ENCODE results near the gene GALR1.
"Not testable (repeated sequence)": the region's sequence is repeated elsewhere in the genome, so short reads cannot be mapped to it uniquely, and the experiment has no call there.

Gene GALR1

GRCh38 chr18:77250926-77251729 lies 1.5 kb downstream of the GALR1 start:
- DNase-seq (ENCODE audit: low spot score) = no peak

- no peak for DNase-seq (ENCODE audit: low spot score)
Measured at GRCh38 chr18:77251730-77252050, 2.0 kb downstream of the GALR1 start.

- DNase-seq (ENCODE audit: low spot score) = no peak
Measured at GRCh38 chr18:77254711-77255405, 5.2 kb downstream of the GALR1 start.

GRCh38 chr18:77255426-77256105 lies 5.9 kb downstream of the GALR1 start:
- DNase-seq (ENCODE audit: low spot score) = no peak

- DNase-seq (ENCODE audit: low spot score) = no peak
Measured at GRCh38 chr18:77262643-77263465, 13.2 kb downstream of the GALR1 start.

GRCh38 chr18:77263466-77263763 lies 13.8 kb downstream of the GALR1 start:
- no peak for DNase-seq (ENCODE audit: low spot score)

- no peak for DNase-seq (ENCODE audit: low spot score)
Measured at GRCh38 chr18:77267969-77268368, 18.3 kb downstream of the GALR1 start.

GRCh38 chr18:77268456-77268855 lies 18.8 kb downstream of the GALR1 start:
- DNase-seq (ENCODE audit: low spot score) = no peak

- DNase-seq (ENCODE audit: low spot score) = no peak
Measured at GRCh38 chr18:77271576-77272481, 22.2 kb downstream of the GALR1 start.

- not testable (repeated sequence) for DNase-seq (ENCODE audit: low spot score)
Measured at GRCh38 chr18:77290841-77291240, 41.2 kb downstream of the GALR1 start.

GRCh38 chr18:77298172-77298571 lies 48.5 kb downstream of the GALR1 start:
- no peak for DNase-seq (ENCODE audit: low spot score)

- no peak for DNase-seq (ENCODE audit: low spot score)
Measured at GRCh38 chr18:77299706-77300105, 50.1 kb downstream of the GALR1 start.

- DNase-seq (ENCODE audit: low spot score) = no peak
Measured at GRCh38 chr18:77300579-77300978, 50.9 kb downstream of the GALR1 start.

- DNase-seq (ENCODE audit: low spot score) = no peak
Measured at GRCh38 chr18:77304268-77304667, 54.6 kb downstream of the GALR1 start.

GRCh38 chr18:77305676-77306075 lies 56.0 kb downstream of the GALR1 start:
- no peak for DNase-seq (ENCODE audit: low spot score)

- DNase-seq (ENCODE audit: low spot score) = no peak
Measured at GRCh38 chr18:77308216-77308615, 58.6 kb downstream of the GALR1 start.

GRCh38 chr18:77314511-77314910 lies 64.9 kb downstream of the GALR1 start:
- DNase-seq (ENCODE audit: low spot score) = no peak

- no peak for DNase-seq (ENCODE audit: low spot score)
Measured at GRCh38 chr18:77314952-77315351, 65.3 kb downstream of the GALR1 start.

- no peak for DNase-seq (ENCODE audit: low spot score)
Measured at GRCh38 chr18:77316008-77316407, 66.4 kb downstream of the GALR1 start.

GRCh38 chr18:77316641-77317040 lies 67.0 kb downstream of the GALR1 start:
- DNase-seq (ENCODE audit: low spot score) = no peak

GRCh38 chr18:77320971-77321559 lies 71.4 kb downstream of the GALR1 start:
- no peak for DNase-seq (ENCODE audit: low spot score)
